Measurements from ENCODE around the gene RALGAPB. TPM values are rescaled to one million over a fixed set of nuclear protein-coding genes. Genes with fewer than 3 reads are reported as not detected.

The RALGAPB gene
- total RNA-seq, 4 donors from 2014 or later, result 28.1 to 42.2 (median 34.7) TPM

GRCh38 chr20:38466171-38466570 is 6.5 kb upstream of the RALGAPB start:
- TF ChIP-seq, protein P1, sequence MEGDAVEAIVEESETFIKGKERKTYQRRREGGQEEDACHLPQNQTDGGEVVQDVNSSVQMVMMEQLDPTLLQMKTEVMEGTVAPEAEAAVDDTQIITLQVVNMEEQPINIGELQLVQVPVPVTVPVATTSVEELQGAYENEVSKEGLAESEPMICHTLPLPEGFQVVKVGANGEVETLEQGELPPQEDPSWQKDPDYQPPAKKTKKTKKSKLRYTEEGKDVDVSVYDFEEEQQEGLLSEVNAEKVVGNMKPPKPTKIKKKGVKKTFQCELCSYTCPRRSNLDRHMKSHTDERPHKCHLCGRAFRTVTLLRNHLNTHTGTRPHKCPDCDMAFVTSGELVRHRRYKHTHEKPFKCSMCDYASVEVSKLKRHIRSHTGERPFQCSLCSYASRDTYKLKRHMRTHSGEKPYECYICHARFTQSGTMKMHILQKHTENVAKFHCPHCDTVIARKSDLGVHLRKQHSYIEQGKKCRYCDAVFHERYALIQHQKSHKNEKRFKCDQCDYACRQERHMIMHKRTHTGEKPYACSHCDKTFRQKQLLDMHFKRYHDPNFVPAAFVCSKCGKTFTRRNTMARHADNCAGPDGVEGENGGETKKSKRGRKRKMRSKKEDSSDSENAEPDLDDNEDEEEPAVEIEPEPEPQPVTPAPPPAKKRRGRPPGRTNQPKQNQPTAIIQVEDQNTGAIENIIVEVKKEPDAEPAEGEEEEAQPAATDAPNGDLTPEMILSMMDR (IDR thresholded peaks at IDR 0.05; ENCODE audit: low read depth), result no peak

- TF ChIP-seq, protein P1 (IDR thresholded peaks at IDR 0.05; ENCODE audit: low read depth), result no peak
Observed at GRCh38 chr20:38466983-38467382, 5.7 kb upstream of the RALGAPB start.

- TF ChIP-seq, protein P1 (IDR thresholded peaks at IDR 0.05; ENCODE audit: low read depth), result no peak
Observed at GRCh38 chr20:38471245-38471644, 1.4 kb upstream of the RALGAPB start.

DNA sequence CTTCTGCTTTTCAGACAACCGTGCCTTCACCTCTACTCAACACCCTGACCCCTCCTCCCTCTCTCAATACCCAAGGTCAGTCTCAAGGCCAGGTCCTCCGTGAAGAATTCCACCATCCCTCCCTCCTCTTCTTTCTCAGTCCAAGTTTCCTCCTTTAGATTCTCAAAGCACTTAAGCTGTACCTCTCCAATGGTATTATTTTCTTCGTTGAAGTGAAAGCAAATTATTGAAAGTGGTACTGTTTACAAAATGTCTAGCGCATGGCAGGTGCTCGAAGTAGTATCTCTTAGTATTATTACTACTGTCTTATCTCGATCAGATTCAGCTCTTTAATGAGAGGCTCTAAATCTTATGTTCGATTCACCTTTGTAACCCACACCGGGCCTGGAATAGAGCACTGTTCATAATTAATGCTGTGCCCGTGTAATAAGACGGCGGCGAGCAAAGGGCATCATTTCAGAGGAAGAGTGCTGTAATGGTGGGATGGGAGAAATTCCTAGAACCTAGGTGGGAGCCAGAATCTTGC is 593 bp upstream of the RALGAPB start:
- TF ChIP-seq, protein P1 (IDR thresholded peaks at IDR 0.05; ENCODE audit: low read depth), result no peak

GRCh38 chr20:38473367-38473795 is 738 bp downstream of the RALGAPB start:
- TF ChIP-seq, protein P1 (IDR thresholded peaks at IDR 0.05; ENCODE audit: low read depth), result no peak

DNA sequence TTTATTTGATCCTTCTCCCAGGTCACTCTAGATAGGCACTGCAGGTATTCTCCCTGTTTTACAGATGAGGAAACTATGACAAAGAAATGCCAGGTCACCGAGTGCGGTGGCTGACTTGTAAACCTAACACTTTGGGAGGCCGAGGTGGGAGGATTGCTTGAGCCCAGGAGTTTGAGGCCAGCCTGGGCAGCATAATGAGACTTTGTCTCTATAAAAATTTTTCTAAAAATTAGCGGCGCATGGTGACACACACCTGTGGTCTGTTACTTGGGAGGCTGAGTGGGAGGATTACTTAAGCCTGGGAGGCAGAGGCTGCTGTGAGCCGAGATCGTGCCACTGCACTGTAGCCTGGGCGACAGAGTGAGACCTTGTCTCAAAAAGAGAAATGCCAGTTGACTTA is 5.1 kb downstream of the RALGAPB start:
- TF ChIP-seq, protein P1 (IDR thresholded peaks at IDR 0.05; ENCODE audit: low read depth), result no peak

DNA sequence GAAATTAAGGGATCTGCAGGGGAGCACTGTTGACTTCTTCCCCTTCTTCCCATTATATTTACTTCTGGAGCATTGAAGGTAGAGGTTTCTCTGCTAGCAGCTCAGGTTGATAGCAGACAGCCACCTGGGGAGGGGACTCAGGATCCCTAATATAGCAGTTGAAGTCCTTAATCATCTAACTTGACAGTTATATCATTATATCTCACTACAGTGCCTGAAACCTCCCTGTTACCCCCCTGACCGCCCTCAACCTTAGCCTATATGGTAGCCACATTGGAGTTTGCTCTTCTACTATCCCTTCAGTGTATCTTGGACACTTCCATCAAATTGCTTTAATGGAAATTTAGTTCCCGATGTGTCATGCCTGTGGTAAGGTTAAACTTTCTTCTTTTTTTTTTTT is 7.0 kb downstream of the RALGAPB start:
- TF ChIP-seq, protein P1 (IDR thresholded peaks at IDR 0.05; ENCODE audit: low read depth), result no peak

Measured in subcutaneous adipose tissue (tissue), 4 donors.